GM10847 (cell line): ENCODE data around the gene JAG2.

Experiments used
- POLR2A ChIP-seq: IDR thresholded peaks from 2 replicates; pipeline ENCODE4 v1.6.1; 2011; ENCODE audit not compliant: insufficient read length; ENCODE audit errors: extremely low read depth

The JAG2 gene

DNA sequence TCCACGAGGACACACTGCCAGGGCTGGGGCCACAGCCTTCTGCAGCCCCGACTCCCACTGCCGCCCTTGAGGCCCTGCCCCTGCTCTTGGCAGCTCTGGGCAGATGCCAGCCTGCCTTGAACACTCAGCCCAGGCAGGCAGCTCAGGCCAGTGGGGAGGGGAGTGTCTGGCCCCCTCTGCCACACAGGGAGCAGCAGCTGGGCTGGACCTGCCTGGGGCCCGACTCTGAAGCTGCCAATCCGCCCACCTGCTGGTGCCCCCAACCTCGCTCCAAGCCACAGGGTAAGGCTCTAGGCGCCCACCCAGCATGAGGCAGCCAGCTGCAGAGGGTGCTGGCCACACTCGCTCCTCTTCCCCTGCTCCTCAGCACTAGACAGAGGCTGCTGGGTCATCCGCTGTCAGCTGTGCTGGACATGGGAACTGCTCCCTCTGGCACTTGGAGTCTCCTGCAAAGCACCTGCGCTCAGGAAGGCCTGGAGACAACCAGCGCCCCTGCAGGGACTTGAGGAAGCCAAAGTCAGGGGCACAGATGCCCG is 37.2 kb upstream of the JAG2 start:
- no peak for TF ChIP-seq POLR2A

DNA sequence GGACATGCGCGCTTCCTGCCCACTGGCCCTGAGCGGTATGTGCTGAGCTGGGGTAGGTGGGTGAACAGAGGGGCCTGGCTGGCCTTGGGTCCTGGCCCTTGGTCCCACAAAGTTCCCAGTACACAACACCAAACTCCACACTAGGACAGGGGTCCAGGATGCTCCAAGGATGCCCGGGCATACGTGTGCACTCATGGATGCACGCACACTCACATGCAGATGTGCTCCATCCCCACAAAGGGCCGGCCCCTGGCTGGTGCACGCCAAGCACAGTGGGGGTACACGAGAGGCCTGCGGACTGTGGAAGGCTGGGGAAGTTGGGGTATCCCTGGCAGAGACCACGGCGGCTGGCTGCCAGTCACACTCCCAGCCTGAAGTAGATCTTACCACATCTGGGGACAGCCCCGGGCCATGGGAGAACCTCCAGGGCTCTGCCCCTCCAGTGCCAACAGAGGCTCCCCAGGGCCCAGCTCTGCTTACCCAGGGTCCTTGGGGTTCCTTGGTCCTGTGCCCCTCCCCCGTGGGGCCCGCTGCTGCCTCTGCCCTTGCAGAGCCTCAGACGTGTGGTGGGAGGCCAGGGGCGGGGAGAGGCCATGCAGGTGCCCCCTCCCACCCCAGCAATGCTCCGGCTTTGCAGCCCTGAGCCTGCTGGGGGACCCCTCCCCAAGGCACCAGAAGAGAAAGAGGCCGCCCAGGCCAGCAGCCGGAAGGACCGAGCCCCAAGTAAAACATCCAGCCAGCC is 36.5 kb upstream of the JAG2 start:
- TF ChIP-seq POLR2A = no peak

DNA sequence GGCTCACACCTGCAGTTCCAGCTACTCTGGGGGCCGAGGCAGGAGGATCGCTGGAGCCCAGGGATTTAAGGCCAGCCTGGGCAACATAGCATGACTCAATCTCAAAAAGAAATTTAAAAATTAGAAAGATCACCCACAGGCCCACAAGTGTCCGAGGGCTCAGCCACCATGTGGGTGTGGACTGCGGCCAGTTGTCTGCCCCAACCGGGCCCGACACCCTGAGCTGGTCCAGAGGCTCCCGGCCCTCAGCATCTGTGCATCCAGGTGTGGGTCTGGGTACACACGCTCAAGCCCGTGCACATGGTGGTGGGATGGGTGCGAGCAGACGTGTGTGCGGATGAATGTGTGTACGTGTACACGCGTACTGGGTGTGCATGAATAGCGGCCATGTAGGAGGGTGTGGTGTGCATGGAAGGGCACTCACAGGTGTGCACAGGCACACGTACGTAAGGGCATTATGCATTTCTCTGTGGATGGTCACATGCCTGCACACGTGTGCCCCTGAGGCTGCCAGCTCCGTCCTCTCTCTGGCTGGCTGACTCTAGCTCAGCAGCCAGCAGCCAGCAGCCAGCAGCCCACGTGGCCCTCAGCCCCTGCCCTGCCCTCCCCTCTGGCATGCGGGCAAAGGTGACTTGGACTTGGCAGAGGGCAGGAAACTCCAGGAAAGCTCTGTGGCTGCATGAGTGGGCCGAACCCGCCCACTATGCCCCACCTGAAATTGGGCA is 35.8 kb upstream of the JAG2 start:
- TF ChIP-seq POLR2A = no peak

DNA sequence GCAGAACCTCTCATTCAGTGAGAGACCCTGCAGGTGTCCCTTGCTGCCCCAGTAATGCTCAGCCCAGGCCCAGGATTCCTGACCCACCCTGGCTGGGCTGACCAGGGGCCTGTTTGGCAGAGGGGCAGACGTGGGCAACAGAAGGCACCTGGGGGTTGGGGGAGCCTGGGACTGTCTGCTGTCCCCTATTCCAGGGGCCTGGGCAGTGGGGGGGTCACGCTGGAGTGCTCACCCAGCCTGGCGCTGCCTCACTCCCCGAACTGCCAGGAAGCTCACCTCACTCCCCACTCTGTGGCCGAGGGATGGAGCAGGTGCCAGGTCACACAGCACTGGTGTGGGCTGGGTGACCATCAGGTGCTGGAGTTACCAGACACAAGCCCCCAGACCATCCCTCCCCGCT is 35.1 kb upstream of the JAG2 start:
- no peak for TF ChIP-seq POLR2A

DNA sequence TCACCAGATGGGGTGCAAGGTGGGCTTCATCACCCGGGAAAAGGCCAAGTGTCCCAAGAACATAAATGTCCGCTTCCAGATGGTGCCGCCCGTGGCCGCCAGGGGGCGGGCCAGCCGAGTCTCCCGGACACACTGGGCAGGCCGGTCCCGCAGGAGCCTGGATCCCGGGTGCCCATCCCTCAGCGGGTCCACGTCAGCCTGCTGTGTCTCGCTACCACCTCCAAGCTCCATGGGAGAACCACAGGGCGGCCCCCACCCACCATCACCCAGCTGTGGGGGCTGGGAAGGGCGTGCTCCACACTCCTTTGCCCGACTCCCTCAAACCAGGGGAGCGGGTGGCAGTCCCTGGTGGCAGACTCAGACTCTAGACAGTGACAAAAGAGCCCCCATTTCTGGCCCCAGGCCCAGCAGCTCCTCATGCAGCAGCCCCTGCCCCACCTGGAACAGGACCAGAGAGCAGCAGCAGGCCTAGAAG is 34.5 kb upstream of the JAG2 start:
- no peak for TF ChIP-seq POLR2A

DNA sequence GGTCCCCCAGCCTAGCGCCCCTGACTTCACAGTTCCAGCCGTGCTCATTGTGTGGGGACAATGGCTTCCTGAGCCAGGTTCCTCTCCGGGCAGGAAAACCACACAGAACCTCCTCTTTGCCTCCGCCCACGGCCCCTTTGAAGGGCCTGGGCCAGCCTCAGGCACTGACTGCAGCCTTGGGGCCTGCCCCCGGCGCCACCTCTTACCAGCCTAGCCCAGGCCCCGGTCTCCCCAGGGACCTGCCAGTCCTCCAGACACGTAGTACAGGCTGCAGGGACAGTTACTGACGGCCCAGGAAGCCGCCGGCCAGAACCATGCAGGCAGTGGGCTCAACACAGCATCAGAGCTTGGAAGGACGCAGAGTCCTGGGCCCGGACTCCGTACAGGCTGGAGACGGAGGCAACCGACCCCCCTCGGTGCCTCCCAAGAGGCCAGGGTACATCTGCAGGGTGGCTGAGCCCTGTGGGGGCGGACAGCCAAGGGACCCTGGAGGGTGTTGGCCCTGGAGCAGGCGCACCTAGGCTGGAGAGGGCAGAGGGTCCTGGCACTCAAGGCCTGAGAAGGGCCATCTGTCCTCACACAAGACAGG is 33.4 kb upstream of the JAG2 start:
- TF ChIP-seq POLR2A = no peak

DNA sequence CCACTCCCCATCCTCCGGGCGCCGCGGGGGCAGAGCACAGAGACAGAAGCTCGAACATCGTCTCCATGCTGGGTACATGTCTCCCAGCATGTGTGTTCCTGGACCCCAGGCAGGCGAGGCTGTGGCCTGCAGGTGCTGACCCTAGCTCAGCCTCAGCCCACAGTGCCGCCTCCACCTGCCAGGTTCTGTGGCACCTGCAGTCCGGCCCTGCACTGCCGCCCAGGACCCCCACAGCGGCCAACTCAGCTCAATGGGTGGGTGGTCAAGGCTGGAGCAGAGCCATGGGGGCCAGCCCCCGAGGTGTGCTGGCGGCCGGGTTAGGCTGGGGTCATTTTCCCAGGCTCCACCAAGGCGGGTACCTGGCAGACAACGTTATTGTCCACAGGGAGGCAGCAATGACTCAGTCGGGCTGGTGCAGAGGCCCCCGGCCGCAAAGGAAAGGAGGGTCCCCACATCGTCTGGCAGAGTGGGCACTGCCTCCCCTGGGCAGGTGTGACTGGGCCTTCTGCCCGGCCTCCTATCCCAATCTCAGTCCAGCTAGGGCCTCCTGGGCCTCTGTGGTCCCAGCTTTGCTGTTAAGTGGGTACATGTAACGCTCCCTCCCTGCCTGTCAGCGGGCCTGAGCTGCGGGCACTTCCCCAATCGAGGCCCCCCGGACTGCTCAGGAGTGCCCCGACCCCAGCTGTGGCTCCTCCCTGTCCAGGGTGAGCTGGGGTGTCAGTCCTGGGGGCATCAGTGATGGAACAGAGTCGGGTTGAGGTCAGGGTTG is 32.8 kb upstream of the JAG2 start:
- no peak for TF ChIP-seq POLR2A

DNA sequence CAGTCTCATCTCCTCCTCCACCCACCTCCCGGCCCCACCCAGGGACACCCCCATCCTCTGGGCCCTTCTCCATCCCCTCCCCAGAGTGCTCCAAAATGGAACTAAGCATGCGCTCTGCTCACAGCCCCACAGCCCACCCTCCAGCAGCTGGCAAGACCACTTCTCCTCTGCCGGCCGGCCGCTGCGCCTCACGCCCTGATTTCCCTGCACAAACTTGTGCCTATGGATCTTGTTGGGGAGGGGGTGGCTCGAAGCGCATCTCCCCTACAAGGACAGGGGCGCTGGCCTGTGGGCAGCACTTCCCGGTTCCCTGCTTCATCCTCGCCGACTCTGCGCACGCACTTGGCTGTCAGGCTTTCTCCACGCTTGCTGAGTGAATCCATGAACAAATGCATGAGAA is 32.1 kb upstream of the JAG2 start:
- no peak for TF ChIP-seq POLR2A

DNA sequence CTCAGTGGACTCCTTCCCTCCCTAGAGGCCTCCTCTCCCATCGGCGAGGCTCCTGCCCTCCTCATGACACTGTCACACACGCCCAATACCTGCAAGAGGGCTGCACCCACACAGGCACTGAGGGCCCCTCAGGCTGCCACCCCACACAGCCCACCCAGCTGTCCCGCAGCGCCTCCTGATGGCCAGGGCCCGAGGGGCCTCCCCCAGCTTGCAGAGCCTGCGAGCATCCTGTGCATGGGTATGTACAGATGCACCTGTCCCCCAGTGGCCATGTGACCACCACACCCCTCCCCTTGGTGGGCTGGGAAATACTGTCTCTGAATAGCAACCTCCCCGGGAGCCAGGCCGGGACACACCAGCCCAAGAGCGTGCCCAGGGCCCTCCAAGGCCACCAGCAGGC is 31.5 kb upstream of the JAG2 start:
- TF ChIP-seq POLR2A = no peak

DNA sequence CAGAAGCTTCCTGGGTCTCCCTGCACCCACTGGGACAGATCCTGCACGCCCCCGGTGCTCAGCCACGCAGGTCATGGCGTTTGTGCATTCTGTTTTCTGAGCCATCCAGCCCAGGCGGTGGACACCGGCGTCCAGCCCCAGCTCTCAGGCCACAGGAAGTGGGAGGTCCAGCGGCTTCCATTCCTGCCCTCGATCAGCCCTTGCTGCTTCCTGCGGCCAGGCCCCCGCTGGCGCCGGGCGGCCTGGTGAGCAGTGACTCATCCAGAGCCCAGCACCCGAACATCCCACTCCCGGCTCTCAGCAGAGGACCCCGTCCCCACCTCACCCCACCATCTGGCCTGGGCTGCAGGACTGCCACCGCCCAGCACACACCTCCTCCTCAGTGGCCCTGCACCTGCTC is 30.5 kb upstream of the JAG2 start:
- TF ChIP-seq POLR2A = no peak

DNA sequence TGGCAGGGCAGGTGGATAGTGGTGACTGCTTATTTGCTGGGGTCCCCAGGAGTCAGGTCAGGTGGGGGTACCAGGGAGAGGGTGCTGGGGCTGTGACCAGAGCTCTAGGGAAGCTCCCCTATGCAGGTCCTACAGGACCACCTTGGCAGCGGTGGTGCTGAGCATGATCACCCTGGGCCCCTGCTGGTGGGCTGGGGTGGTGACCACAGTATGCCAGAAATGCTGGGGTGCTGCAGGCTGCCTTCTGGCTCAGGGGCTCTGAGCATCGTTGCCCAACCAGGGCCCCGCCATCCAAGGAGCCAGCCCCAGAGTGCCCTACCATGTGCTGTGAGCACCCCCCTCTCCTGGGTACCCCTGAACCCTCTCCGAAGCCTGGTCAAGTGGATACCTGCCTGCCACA is 30.0 kb upstream of the JAG2 start:
- TF ChIP-seq POLR2A = no peak

DNA sequence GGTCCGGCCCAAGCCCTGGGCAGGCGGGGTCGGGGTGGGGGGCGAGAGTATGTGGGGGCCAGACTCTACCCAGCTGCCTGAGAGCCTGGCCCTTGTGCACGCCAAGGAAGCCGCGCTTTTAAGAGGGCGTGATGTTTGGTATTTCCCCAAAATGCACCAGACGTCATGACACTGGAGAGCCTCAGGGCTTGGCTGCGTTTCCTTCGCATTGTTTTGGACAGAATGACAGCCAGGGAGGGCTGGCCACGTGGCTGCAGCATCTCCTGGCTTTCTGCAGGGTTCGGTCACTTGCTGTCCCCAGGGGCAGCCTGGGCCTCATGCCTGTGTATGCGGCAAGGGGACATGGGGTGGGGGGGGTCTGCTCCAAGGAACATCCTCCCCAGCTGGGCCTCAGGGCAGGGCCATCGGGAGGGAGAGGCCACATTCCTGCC is 28.6 kb upstream of the JAG2 start:
- no peak for TF ChIP-seq POLR2A

DNA sequence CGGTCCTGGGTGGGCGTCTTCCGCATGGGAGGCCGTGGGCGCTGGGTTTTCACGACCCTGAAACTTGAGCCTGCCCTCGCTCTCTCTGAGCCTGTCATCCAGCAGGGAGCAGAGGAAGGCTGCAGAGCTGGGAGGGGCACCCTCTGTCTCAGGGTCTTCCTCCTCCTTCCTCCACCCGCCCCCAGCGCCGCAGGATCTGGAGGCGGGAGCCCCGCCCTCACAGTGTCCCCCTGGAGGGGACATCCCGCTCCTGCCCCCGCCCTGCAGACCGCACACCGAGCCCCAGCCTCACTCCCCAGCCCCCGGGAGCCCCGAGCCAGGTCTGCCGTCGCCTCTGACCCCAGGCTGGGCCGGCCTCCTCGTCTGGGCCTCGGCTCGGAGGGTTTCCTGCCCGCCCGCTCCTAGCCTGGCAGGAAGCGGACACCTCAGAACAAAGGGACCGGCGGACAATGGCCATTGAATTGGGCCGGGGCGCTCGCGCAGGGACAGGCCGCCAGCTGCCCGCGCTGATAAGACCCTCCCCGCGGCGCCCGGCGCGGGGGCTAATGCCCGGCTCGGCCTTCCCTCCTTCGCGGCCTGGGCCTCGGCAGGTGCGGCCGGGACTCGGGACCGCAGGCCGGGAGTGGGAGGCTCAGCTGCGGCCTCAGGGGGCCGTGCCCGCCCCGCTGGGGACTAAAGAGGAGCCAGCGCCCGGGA is 27.8 kb upstream of the JAG2 start:
- no peak for TF ChIP-seq POLR2A

DNA sequence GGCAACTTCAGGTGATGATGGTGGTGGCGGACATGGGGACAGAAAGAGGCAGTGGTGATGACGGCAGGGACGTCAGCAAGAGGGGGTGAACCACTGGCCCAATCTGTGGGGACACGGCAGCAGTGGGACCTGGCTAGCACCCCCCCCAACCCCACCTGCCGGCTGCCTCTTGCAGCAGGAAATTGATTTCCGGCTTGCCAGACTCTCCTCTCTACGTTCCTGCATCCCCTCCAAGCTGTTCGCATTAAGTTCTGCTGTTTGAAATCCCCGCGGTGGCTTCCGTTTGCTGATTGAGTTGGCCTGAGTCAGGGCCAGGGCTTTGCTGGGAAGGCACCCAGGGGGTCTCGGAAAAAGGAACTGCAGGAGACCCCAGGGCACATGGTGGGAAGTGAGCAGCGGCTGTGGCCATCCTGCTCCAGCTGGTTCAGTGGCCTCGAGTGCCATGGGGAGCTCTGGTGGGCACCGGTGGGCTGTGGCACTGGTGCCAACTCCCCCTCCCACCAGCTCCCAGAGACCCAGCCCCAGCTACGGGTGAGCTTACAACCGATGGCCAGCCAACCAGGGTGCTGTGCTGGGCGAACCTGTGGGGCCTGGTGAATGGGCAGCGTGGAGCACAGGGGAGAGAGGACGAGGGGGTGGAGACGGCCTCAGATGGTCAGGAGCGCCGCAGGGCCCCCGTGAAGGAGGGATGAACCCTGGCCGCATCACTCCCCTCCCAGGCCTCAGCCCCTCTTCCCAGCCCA is 27.1 kb upstream of the JAG2 start:
- no peak for TF ChIP-seq POLR2A
